ENCODE measurements around the gene C2CD3. TPM values are rescaled to one million over a fixed set of nuclear protein-coding genes. Genes with fewer than 3 reads are reported as not detected.

C2CD3 gene
- polyA plus RNA-seq, 3 donors, result 0.87 to 12.1 (median 2.9) TPM

DNA sequence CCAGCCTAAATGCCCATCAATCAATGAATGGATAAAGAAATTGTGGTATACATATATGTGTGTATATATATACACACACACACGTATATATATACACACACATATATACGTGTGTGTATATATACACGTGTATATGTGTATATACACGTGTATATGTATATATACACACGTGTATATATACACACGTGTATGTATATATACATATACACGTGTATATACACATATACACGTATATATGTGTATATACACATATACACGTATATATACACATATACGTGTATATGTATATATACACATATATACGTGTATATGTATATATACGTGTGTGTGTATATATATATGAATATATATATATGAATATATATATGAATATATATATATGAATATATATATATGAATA is 54.1 kb downstream of the C2CD3 start:
- peaks cover 15 to 58% of the 10 kb centered on the region in 2 donors for H3K36me3 ChIP-seq (replicated peaks in 1 of 2; ENCODE audit: control insufficient read depth in 1 of 2, insufficient read depth in 2 of 2, low read length in 2 of 2)
- H3K27ac Mint-ChIP-seq, result no peak overlapping the region
- intact Hi-C loops (cut with micrococcal nuclease), result no loop called here
- peaks cover 0 to 2% (median 0%) of the 10 kb centered on the region in 3 donors for H3K27me3 Mint-ChIP-seq (ENCODE audit: low read depth in 3 of 3)
- H3K27ac ChIP-seq (ENCODE audit: low read depth in 1 of 2, low read length in 2 of 2), result no peak overlapping the region
- no peak for DNase-seq
- H3K9me3 ChIP-seq (replicated peaks in 1 of 2; ENCODE audit: control insufficient read depth in 1 of 2, insufficient read depth in 1 of 2, low read length in 2 of 2), result no peaks in the 10 kb centered on the region
- H2AFZ ChIP-seq (ENCODE audit: insufficient read depth, low read depth, low read length, poor library complexity, severe bottlenecking), result no peak overlapping the region
- TF ChIP-seq, protein P1, sequence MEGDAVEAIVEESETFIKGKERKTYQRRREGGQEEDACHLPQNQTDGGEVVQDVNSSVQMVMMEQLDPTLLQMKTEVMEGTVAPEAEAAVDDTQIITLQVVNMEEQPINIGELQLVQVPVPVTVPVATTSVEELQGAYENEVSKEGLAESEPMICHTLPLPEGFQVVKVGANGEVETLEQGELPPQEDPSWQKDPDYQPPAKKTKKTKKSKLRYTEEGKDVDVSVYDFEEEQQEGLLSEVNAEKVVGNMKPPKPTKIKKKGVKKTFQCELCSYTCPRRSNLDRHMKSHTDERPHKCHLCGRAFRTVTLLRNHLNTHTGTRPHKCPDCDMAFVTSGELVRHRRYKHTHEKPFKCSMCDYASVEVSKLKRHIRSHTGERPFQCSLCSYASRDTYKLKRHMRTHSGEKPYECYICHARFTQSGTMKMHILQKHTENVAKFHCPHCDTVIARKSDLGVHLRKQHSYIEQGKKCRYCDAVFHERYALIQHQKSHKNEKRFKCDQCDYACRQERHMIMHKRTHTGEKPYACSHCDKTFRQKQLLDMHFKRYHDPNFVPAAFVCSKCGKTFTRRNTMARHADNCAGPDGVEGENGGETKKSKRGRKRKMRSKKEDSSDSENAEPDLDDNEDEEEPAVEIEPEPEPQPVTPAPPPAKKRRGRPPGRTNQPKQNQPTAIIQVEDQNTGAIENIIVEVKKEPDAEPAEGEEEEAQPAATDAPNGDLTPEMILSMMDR (IDR thresholded peaks at IDR 0.05), result no peak
- H3K4me3 Mint-ChIP-seq, result no peak overlapping the region
- no peak overlapping the region for H3K9ac ChIP-seq (ENCODE audit: insufficient read depth, low read length, poor library complexity, severe bottlenecking)
- H3K27me3 ChIP-seq (ENCODE audit: control insufficient read depth in 2 of 2, insufficient read depth in 2 of 2, low read length in 2 of 2), result no peaks in the 10 kb centered on the region
- H3K36me3 Mint-ChIP-seq, result peaks cover 55 to 70% of the 10 kb centered on the region in 2 donors
- no peak overlapping the region for H3K4me2 ChIP-seq (replicated peaks; ENCODE audit: extremely low read depth, low read length, poor library complexity, severe bottlenecking)
- no peak overlapping the region for H3K4me3 ChIP-seq (replicated peaks in 1 of 3; ENCODE audit: low read depth in 2 of 3, low read length in 3 of 3)
- H3K79me2 ChIP-seq (ENCODE audit: insufficient read depth, low read length), result no peaks in the 10 kb centered on the region
- H3K4me1 Mint-ChIP-seq, result no peaks in the 10 kb centered on the region
- WGBS (ENCODE audit: insufficient coverage), result no CpG with 5 or more reads among the region's 12 CpGs
- H3K4me1 ChIP-seq (ENCODE audit: control insufficient read depth in 1 of 2, insufficient read depth in 2 of 2, low read length in 2 of 2), result no peaks in the 10 kb centered on the region
- H3K9me3 Mint-ChIP-seq, result peaks cover 0 to 8% (median 0%) of the 10 kb centered on the region in 7 donors
- no peaks in the 10 kb centered on the region for H4K20me1 ChIP-seq (ENCODE audit: insufficient read depth, low read length)

DNA sequence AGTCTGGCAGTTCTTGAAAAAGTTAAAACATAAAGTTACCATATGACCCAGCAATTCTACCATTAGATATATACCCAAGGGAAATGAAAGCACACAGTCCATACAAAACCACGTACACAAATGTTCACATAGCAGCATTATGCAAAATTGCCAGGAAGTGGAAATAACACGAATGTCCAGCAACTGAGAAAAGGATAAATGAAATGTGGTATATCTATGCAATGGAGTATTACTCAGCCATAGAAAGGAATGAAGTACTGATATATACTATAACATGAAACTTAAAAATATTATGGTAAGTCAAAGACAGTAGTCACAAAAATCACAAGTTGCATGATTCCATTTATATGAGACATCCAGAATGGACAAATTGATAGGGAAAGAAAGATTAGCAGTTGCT is 57.9 kb downstream of the C2CD3 start:
- no peaks in the 10 kb centered on the region for H3K4me1 ChIP-seq (ENCODE audit: control insufficient read depth in 1 of 2, insufficient read depth in 2 of 2, low read length in 2 of 2)
- H3K27ac ChIP-seq (ENCODE audit: low read depth in 1 of 2, low read length in 2 of 2), result no peak overlapping the region
- H3K79me2 ChIP-seq (ENCODE audit: insufficient read depth, low read length), result no peaks in the 10 kb centered on the region
- H3K27me3 ChIP-seq (ENCODE audit: control insufficient read depth in 2 of 2, insufficient read depth in 2 of 2, low read length in 2 of 2), result no peaks in the 10 kb centered on the region
- Mint-ChIP-seq H3K9me3 (peaks cover 0 to 6% (median 0%) of the 10 kb centered on the region in 7 donors), H3K27ac (no peak overlapping the region), H3K4me1 (peaks cover 4% of the 10 kb centered on the region), H3K36me3 (peaks cover 53 to 62% of the 10 kb centered on the region in 2 donors), H3K27me3 (ENCODE audit: low read depth in 3 of 3) (no peaks in the 10 kb centered on the region), H3K4me3 (no peak overlapping the region)
- H2AFZ ChIP-seq (ENCODE audit: insufficient read depth, low read depth, low read length, poor library complexity, severe bottlenecking), result no peak overlapping the region
- H3K4me2 ChIP-seq (replicated peaks; ENCODE audit: extremely low read depth, low read length, poor library complexity, severe bottlenecking), result no peak overlapping the region
- intact Hi-C loops (cut with micrococcal nuclease), result no loop called here
- peaks cover 16 to 60% of the 10 kb centered on the region in 2 donors for H3K36me3 ChIP-seq (replicated peaks in 1 of 2; ENCODE audit: control insufficient read depth in 1 of 2, insufficient read depth in 2 of 2, low read length in 2 of 2)
- no peaks in the 10 kb centered on the region for H3K9me3 ChIP-seq (replicated peaks in 1 of 2; ENCODE audit: control insufficient read depth in 1 of 2, insufficient read depth in 1 of 2, low read length in 2 of 2)
- no peaks in the 10 kb centered on the region for H4K20me1 ChIP-seq (ENCODE audit: insufficient read depth, low read length)
- no CpG with 5 or more reads among the region's 2 CpGs for WGBS (ENCODE audit: insufficient coverage)
- TF ChIP-seq, protein P1 (IDR thresholded peaks at IDR 0.05), result no peak
- DNase-seq, result no peak
- no peak overlapping the region for H3K4me3 ChIP-seq (replicated peaks in 1 of 3; ENCODE audit: low read depth in 2 of 3, low read length in 3 of 3)
- no peak overlapping the region for H3K9ac ChIP-seq (ENCODE audit: insufficient read depth, low read length, poor library complexity, severe bottlenecking)

All from CD14-positive monocyte (primary cell).